ENCODE results near the gene TUT4.

Gene TUT4

DNA sequence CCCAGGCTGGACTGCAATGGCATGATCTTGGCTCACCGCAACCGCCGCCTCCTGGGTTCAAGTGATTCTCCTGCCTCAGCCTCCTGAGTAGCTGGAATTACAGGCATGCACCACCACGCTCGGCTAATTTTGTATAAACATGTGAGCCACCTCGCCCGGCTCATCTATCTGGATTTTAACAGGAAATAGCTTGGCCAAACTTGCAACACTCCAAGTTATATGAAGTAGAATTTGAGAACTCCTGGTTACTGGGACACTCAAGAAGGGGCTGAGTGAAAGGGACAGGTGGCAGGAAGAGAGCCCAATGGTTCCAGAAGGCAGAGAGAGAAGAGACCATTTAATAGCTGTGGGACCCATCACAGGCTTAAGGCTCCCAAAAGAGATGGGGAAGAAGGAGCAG, 46.3 kb upstream of the TUT4 start:
- TF ChIP-seq, protein P1, sequence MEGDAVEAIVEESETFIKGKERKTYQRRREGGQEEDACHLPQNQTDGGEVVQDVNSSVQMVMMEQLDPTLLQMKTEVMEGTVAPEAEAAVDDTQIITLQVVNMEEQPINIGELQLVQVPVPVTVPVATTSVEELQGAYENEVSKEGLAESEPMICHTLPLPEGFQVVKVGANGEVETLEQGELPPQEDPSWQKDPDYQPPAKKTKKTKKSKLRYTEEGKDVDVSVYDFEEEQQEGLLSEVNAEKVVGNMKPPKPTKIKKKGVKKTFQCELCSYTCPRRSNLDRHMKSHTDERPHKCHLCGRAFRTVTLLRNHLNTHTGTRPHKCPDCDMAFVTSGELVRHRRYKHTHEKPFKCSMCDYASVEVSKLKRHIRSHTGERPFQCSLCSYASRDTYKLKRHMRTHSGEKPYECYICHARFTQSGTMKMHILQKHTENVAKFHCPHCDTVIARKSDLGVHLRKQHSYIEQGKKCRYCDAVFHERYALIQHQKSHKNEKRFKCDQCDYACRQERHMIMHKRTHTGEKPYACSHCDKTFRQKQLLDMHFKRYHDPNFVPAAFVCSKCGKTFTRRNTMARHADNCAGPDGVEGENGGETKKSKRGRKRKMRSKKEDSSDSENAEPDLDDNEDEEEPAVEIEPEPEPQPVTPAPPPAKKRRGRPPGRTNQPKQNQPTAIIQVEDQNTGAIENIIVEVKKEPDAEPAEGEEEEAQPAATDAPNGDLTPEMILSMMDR (IDR thresholded peaks at IDR 0.05; ENCODE audit: insufficient read depth, low read length, missing control alignments): no peak
- no peak for DNase-seq (ENCODE audit: low read depth, low spot score)
- POLR2A ChIA-PET: no interaction called here
- H3K4me3 ChIP-seq (ENCODE audit: low read depth, low read length): no peak overlapping the region
- CTCF ChIA-PET: no interaction called here

DNA sequence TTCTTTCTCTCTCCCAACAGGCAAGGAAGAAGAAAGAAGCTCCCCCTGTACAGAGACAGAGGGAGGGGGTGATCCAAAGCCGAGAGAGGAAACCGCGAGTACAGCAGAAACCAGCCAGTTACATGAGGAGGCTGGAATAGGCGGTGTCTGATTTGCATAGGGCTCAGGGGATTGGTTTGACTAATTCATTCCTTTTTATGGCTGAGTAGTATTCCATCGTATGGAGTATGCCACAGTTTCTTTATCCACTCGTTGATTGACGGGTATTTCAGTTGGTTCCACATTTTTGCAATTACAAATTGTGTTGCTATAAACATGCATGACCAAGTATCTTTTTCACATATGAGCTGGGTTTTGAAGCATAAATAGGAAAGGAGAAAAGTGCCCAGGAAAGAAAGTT, 45.8 kb upstream of the TUT4 start:
- H3K4me3 ChIP-seq (ENCODE audit: low read depth, low read length): no peak overlapping the region
- TF ChIP-seq, protein P1 (IDR thresholded peaks at IDR 0.05; ENCODE audit: insufficient read depth, low read length, missing control alignments): no peak
- CTCF ChIA-PET: no interaction called here
- POLR2A ChIA-PET: no interaction called here
- DNase-seq (ENCODE audit: low read depth, low spot score): no peak

DNA sequence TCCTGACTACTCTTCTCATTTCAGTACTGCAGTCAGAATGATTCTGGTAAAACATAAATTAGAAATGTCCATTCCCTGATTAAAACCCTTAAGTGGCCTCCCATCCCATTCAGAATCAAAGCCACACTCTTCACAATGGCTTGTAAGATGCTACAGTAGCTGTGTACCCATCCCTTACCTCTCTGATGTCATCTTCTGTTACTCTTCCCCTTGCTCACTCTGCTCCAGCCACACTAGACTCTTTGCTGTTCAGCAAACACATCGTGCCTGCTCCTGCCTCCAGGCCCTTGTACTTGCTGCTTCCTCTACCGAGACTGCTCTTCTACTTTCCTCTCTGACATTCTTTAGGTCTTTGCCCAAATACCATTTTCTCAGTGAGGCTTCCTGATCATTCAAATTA, 45.0 kb upstream of the TUT4 start:
- ChIA-PET POLR2A (no interaction called here), CTCF (no interaction called here)
- no peak for DNase-seq (ENCODE audit: low read depth, low spot score)
- TF ChIP-seq, protein P1 (IDR thresholded peaks at IDR 0.05; ENCODE audit: insufficient read depth, low read length, missing control alignments): no peak
- H3K4me3 ChIP-seq (ENCODE audit: low read depth, low read length): no peak overlapping the region

DNA sequence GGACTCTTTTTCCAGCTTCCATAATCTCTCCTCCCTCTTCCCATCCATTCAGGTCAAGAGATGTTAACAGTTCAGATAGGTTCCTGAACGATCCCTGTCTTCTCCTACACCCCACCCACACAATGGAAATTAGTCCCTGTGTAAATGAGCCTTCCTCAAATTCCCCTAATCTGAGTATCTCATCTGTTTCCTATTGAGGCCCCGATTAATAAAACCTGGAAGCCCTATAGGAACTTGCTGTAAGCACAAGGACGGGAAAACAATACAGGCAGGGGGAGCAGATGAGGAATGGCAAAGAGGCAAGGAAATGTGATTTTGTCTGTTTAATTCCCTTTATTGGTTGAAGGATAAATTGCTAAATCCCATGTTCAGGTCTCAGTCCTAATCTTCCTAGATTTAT, 42.2 kb upstream of the TUT4 start:
- TF ChIP-seq, protein P1 (IDR thresholded peaks at IDR 0.05; ENCODE audit: insufficient read depth, low read length, missing control alignments): no peak
- DNase-seq (ENCODE audit: low read depth, low spot score): no peak
- no peak overlapping the region for H3K4me3 ChIP-seq (ENCODE audit: low read depth, low read length)
- ChIA-PET CTCF (interaction anchor here (1.0 kb wide), 1 partner anchor 15 kb away, joined by 3 read pairs; no protein-coding TSS in a partner anchor), POLR2A (no interaction called here)

DNA sequence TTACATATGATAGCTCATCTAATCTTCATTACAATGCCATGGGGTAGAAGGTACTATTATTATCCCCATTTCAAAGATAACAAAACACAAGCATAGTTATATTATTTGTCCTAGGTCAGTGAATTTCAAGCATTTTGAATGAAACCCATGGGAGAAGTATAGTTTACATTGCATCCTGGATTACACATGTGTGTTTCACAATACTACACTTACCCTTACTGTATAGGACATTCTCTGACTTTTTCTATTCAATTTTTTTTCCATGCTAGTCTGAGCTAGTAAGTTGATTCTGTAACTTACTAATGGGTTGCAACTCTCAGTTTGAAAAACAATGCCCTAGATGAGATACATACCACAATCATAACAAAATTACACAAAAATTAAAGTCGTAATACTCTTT, 40.6 kb upstream of the TUT4 start:
- ChIA-PET POLR2A (no interaction called here), CTCF (interaction anchor here (1.5 kb wide), 1 partner anchor 93 kb away, joined by 4 read pairs; no protein-coding TSS in a partner anchor)
- H3K4me3 ChIP-seq (ENCODE audit: low read depth, low read length): no peak overlapping the region
- no peak for DNase-seq (ENCODE audit: low read depth, low spot score)
- TF ChIP-seq, protein P1 (IDR thresholded peaks at IDR 0.05; ENCODE audit: insufficient read depth, low read length, missing control alignments): no peak

DNA sequence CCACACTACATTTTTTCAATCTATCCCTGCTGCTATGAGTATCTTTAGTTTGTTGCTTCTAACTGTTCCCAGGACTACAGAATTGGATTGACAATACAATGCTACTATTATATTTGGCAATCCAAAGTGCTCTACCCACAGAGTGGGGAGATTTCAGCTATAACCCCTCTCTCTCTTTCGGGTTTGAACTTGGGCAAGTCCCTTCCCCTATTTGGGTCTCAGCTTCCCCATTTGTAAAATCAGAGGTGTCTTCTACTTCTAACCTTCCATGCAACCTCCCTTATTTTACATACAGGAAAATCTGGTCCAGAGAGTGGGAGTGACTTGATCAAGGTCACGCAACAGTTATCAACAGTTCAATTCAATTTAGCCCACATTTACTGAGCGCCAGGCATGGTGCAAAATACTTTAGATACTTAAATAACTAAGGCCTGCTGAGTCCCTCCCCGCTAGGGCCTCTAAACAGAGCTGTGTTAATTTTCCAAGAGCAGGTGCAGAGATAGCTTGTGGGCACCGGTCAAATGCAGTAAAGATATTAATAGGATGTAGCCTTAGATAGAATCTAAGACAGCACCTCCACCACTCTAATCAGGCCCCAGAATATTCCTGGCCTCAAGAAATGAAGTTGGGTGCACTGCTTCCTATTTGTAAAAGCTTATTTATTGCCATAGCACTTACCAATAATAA, 39.9 kb upstream of the TUT4 start:
- H3K4me3 ChIP-seq (ENCODE audit: low read depth, low read length): no peak overlapping the region
- DNase-seq (ENCODE audit: low read depth, low spot score): no peak
- CTCF ChIA-PET: interaction anchor here (1.5 kb wide), 1 partner anchor 94 kb away, joined by 4 read pairs; no protein-coding TSS in a partner anchor
- POLR2A ChIA-PET: no interaction called here
- TF ChIP-seq, protein P1 (IDR thresholded peaks at IDR 0.05; ENCODE audit: insufficient read depth, low read length, missing control alignments): no peak
